IMR-90 (cell line): ENCODE data around the gene MEGF11.

ENCODE experiments used
- BHLHE40 ChIP-seq: fragments of 150-350 bp; IDR thresholded peaks from 2 replicates; pipeline ENCODE4 v1.6.1; 2016; ENCODE audit warnings: mild to moderate bottlenecking, low read depth, low read length
- CHD1 ChIP-seq: IDR thresholded peaks from 2 replicates; pipeline ENCODE4 v1.6.1; 2012; ENCODE audit warnings: low read depth, low read length, improper control_type of control experiment
- CTCF ChIP-seq: conservative IDR thresholded peaks from 2 replicates; pipeline ENCODE4 v1.5.1; 2012; ENCODE audit warnings: mild to moderate bottlenecking, low read depth, low read length, improper control_type of control experiment
- FOS ChIP-seq: fragments of 150-350 bp; IDR thresholded peaks from 2 replicates; pipeline ENCODE4 v1.6.1; 2016; ENCODE audit warnings: low read depth, low read length
- MAFK ChIP-seq: IDR thresholded peaks from 2 replicates; pipeline ENCODE4 v1.6.1; 2012; ENCODE audit warnings: low read depth, low read length, improper control_type of control experiment
- MXI1 ChIP-seq: IDR thresholded peaks from 2 replicates; pipeline ENCODE4 v1.6.1; 2012; ENCODE audit warnings: low read depth, mild to moderate bottlenecking, low read length, moderate library complexity, borderline replicate concordance
- POLR2A ChIP-seq: IDR thresholded peaks from 2 replicates; pipeline ENCODE4 v1.6.1; 2012; ENCODE audit warnings: mild to moderate bottlenecking, low read depth, low read length
- RAD21 ChIP-seq: IDR thresholded peaks from 2 replicates; pipeline ENCODE4 v1.6.1; 2012; ENCODE audit warnings: low read length, improper control_type of control experiment
- RCOR1 ChIP-seq: IDR thresholded peaks from 2 replicates; pipeline ENCODE4 v1.6.1; 2012; ENCODE audit warnings: mild to moderate bottlenecking, low read length, improper control_type of control experiment; ENCODE audit not compliant: insufficient replicate concordance
- RFX5 ChIP-seq: IDR thresholded peaks from 2 replicates; pipeline ENCODE4 v1.8.0; 2012; ENCODE audit warnings: low read depth, mild to moderate bottlenecking, low read length, moderate library complexity
- SMC3 ChIP-seq: fragments of 150-350 bp; IDR thresholded peaks from 2 replicates; pipeline ENCODE4 v1.6.1; 2016; ENCODE audit warnings: low read depth, mild to moderate bottlenecking, antibody characterized with exemption, low read length, moderate library complexity
- USF2 ChIP-seq: fragments of 150-350 bp; IDR thresholded peaks from 2 replicates; pipeline ENCODE4 v1.6.1; 2017; ENCODE audit warnings: mild to moderate bottlenecking, antibody characterized with exemption, low read length, low read depth

DNA sequence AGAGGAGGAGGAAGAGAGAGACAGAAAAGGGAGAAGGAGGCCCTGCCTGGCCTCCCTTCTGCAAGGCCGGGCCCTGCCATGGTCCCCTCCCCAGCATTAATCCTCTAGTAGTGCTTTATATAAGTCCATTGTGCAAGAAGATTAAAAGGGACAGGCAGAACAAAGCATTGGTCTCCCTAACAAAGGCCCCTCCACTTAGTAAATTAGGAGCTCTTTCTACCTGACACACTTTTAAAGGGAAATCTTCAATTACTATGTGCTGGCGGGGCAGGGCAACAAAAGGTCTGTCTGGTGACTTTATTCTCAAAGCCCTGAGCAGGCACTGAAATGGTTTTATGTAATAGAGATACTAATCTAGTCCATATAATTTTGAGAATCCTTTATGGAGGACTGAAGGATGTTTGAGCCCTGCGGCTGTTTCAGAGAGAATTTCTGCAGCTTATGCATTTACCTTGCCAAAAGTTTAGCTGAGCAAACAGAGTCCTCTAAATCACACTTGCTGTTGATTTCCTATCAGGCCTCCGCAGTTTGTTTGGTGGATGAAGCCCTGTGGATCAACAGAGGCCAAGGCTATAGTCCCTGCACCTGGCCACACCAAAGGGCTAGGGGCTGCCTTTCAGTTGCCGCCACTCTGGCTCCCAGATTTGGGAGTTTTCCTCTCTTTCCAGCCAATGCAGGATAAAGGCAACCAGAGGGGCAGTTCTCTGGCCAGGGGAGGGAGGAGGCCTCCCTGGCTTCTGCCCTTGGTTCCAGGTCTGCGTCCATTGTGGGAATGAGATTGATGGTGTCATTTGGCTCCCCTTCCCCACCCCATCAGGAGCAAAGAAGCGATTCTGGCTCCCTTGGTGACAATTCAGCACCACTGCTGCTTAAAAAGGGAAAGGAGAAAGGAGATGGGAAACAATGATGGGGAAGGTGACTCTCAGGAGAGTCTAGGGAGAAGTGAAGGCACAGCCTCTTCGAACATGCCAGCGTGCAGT, 148.0 kb downstream of the MEGF11 start:
- no peak for TF ChIP-seq POLR2A
- TF ChIP-seq BHLHE40, result no peak
- TF ChIP-seq CTCF, result no peak
- no peak for TF ChIP-seq SMC3
- no peak for TF ChIP-seq MXI1
- TF ChIP-seq USF2, result no peak
- no peak for TF ChIP-seq MAFK
- no peak for TF ChIP-seq RAD21
- TF ChIP-seq FOS, result no peak
- TF ChIP-seq RCOR1, result no peak
- no peak for TF ChIP-seq CHD1
- TF ChIP-seq RFX5, result no peak
